ENCODE data around the gene LRRC1.

GRCh38 chr6:53956068-53956711, 161.4 kb downstream of the LRRC1 start:
- TF ChIP-seq CTCF (IDR thresholded peaks at IDR 0.05): no peak
- TF ChIP-seq EZH2 (IDR thresholded peaks at IDR 0.05; ENCODE audit: borderline replicate concordance, insufficient read depth, low read depth, low read length, poor library complexity, severe bottlenecking): no peak
